ENCODE data around the gene KAT6B.
"Not testable (repeated sequence)": the region's sequence is repeated elsewhere in the genome, so short reads cannot be mapped to it uniquely, and the experiment has no call there.

KAT6B gene

GRCh38 chr10:74862625-74863024 lies 36.2 kb downstream of the KAT6B start:
- no peak for DNase-seq (ENCODE audit: low read depth)

- peak; percentile 47 for DNase-seq (ENCODE audit: low read depth)
Observed at GRCh38 chr10:74863551-74863950, 37.2 kb downstream of the KAT6B start.

- no peak for DNase-seq (ENCODE audit: low read depth)
Observed at GRCh38 chr10:74867351-74867750, 41.0 kb downstream of the KAT6B start.

- no peak for DNase-seq (ENCODE audit: low read depth)
Observed at GRCh38 chr10:74868392-74868977, 42.1 kb downstream of the KAT6B start.

- no peak for DNase-seq (ENCODE audit: low read depth)
Observed at GRCh38 chr10:74869635-74870034, 43.2 kb downstream of the KAT6B start.

- DNase-seq (ENCODE audit: low read depth), result no peak
Observed at GRCh38 chr10:74870191-74870590, 43.8 kb downstream of the KAT6B start.

GRCh38 chr10:74871595-74872382 lies 45.4 kb downstream of the KAT6B start:
- no peak for DNase-seq (ENCODE audit: low read depth)

- DNase-seq (ENCODE audit: low read depth), result no peak
Observed at GRCh38 chr10:74873803-74874454, 47.5 kb downstream of the KAT6B start.

GRCh38 chr10:74874649-74875048 lies 48.2 kb downstream of the KAT6B start:
- DNase-seq (ENCODE audit: low read depth), result no peak

GRCh38 chr10:74875068-74875467 lies 48.7 kb downstream of the KAT6B start:
- DNase-seq (ENCODE audit: low read depth), result no peak

- DNase-seq (ENCODE audit: low read depth), result no peak
Observed at GRCh38 chr10:74875966-74876365, 49.6 kb downstream of the KAT6B start.

- DNase-seq (ENCODE audit: low read depth), result not testable (repeated sequence)
Observed at GRCh38 chr10:74877054-74877453, 50.7 kb downstream of the KAT6B start.

- no peak for DNase-seq (ENCODE audit: low read depth)
Observed at GRCh38 chr10:74877898-74878297, 51.5 kb downstream of the KAT6B start.

GRCh38 chr10:74880041-74880440 lies 53.6 kb downstream of the KAT6B start:
- peak; percentile 41 for DNase-seq (ENCODE audit: low read depth)

GRCh38 chr10:74881253-74881884 lies 55.0 kb downstream of the KAT6B start:
- no peak for DNase-seq (ENCODE audit: low read depth)

GRCh38 chr10:74882427-74882826 lies 56.0 kb downstream of the KAT6B start:
- peak; percentile 20 for DNase-seq (ENCODE audit: low read depth)

- DNase-seq (ENCODE audit: low read depth), result peak; percentile 66
Observed at GRCh38 chr10:74882831-74883230, 56.4 kb downstream of the KAT6B start.

- DNase-seq (ENCODE audit: low read depth), result no peak
Observed at GRCh38 chr10:74883428-74883827, 57.0 kb downstream of the KAT6B start.

GRCh38 chr10:74887614-74888284 lies 61.3 kb downstream of the KAT6B start:
- DNase-seq (ENCODE audit: low read depth), result no peak

GRCh38 chr10:74888962-74889661 lies 62.7 kb downstream of the KAT6B start:
- DNase-seq (ENCODE audit: low read depth), result peak; percentile 40

- no peak for DNase-seq (ENCODE audit: low read depth)
Observed at GRCh38 chr10:74889662-74889998, 63.2 kb downstream of the KAT6B start.

- no peak for DNase-seq (ENCODE audit: low read depth)
Observed at GRCh38 chr10:74890460-74890859, 64.1 kb downstream of the KAT6B start.
